CMK (cell line): Measurements from ENCODE around the gene SLC6A2.

ENCODE experiments used
- DNase-seq: peaks from one replicate; pipeline ENCODE4 v3.0.0-alpha.2; 2010; ENCODE audit warnings: low read depth

SLC6A2 gene

DNA sequence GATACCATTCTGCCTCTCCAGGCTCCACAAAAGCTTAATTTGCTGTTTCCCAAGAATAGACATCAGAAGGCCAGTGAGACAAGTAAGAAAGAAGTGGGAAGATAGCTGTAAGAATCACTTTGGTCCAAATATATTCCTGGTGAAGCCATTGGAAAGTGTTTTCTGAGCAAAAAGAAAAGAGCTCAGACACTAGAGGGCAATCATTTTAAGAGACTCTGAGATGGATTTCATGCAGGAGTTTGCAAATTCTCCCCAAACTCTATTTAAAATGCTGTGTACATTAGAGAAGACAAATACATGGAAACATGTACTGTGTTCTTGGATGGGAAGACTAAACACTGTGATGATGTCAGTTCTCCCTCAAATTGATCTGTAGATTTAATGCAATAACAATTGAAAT is 8.0 kb upstream of the SLC6A2 start:
- no peak for DNase-seq

DNA sequence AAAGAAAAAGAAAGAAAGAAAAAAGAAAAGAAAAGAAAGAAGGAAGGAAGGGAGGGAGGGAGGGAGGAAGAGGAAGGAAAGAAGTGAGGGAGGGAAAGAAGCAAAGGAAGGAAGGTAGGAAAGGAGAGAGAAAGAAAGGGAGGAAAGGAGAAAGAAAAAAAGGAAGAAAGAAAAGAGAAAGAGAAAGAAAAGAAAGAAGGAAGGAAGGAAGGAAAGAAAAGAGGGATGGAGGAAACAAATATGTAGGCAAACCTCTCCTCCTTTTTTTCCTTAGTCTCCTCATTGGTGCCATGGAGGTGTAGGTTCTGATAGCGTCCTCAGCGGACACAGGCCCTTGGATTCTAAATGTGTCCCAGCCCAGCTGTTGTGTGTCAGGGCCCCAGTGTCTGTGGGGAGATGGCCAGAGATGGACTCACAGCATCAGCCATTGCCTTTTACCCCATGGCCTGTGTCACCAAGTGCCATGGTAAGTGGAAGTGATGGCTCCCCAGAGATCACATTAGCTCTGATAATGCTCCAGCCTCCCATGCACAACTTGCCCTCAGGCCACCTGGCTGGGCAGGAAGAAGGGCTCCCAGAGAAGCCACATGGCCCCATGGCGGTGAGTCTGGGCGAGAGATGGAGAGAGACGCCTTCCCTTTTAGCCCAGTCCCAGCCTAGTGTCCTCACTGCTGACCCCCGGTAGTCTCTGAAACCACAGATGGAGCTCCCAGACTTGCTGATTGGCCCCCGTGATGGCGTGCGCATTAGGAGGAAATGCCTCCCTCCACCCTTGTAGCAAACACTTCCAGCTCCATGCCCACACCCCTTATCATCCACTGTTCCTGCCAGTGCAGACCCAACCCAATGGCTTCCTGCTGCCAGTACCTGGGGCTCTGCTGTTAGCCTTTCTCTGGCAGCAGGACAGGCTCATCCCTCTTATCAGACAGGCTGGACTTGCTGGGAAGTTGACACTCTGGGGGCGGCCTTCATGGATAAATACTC is 3.7 kb upstream of the SLC6A2 start:
- peak; percentile 53 for DNase-seq

DNA sequence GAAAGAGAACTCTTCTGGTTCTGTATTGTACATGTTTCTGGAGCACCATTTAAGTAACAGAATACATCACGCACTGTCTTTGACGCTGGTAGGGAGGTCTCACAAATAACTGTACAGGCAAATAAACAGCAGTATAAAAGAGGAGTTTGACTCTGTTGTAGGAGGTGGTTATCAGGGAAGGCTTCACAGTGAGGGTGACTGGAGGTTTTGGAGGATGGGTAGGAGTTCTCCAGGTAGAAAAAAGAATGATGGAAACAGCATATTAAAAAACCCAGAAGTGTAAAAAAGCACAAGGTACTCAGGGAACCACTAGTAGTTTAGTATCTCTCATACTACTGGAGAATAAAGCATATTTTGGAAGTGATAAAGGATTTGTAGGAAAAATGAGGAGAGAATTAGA is 2.7 kb upstream of the SLC6A2 start:
- no peak for DNase-seq

DNA sequence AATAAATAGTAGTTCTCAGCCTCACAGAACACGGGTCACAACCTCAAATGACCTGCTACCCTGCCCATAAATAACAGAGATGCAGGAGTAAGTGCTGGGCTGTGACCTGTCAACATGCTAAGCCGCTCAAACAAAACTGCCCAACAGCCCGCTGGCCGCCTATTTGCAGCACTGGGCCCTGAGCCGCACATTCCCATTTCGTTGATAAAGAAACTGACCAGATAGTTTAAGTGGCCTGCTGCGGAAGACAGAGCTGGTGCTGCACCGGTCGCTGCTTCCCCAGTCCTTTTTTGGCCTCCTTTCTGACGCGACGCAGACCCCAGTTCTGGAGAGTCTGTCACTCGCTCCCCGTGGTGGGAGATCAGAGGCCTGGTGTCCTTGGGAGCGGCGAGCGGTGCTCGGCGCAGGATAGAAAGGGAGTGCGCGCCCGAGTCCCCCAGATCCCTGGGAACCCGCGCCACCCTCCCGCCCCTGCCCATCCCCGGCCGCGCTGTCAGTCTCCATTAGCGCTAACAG is 349 bp upstream of the SLC6A2 start:
- DNase-seq, result no peak

DNA sequence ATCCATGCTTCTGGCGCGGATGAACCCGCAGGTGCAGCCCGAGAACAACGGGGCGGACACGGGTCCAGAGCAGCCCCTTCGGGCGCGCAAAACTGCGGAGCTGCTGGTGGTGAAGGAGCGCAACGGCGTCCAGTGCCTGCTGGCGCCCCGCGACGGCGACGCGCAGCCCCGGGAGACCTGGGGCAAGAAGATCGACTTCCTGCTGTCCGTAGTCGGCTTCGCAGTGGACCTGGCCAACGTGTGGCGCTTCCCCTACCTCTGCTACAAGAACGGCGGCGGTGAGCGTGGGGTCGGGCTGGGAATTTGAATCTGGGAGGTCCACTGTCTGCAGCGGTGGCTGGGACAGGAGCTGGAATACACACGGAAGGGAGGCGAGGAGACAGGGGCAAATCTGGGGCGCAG is 904 bp downstream of the SLC6A2 start:
- DNase-seq, result no peak

DNA sequence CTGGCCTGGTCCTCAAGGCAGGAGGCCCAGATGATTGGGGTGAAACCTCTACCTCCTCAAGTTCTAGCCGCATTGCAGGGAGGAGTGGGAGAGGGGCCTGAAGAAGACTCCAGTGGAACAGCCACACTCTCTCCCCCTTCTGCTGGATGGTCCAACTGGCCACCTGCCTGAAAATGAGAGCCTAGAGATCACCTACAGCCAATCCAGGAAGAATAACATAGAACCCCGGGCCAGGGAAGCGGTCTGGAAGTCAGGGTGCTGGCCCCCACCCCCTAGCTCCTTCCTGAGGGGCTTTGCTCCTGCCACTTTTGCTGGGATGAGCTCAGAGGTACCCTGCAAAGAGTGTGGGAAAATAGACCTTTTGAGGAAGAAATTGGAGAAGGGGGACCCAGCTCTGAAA is 1.8 kb downstream of the SLC6A2 start:
- DNase-seq, result no peak

DNA sequence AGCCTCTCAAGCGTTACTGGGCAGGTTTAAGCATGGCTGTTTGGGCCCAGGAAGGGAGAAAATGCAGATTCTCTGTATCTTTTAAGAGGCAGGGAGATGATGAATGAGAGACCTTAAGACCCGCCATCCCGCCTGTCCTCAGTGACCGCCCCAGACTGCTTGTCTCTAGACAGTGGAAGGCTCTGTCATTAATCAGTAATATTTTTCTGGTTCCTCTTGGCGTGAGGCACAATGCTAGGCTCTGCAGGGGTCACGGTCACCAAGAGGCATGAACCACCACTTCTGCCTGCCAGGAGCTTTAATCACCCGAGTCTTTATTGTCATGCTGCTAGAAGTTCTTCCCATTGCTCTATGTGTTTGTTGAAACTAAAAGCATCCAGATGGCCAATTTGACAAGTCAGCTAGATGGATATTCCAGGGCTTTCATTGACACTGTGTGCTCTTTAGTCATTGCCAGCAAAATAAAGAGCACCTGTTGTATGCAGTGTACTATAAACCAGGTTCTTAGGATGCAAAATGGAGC is 3.2 kb downstream of the SLC6A2 start:
- DNase-seq, result no peak

DNA sequence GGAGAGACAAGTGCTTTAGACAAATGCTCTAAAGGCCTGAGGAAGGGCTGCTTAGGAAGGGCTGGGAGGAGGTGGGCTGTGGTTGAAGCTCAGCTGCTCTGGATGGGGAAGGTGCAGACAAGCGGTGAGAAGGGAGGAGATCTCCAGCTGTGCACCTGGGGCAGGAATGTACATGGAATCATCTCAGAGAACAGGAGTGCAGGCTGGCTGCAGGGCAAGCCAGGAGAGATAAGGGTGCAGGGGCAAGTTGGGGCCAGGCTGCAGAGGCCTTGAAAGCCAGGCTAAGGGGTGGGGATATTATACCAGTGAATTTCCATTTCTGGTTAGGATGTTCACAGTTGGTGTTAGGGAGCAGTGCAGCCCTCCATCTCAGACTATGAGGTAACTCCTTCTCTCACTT is 4.2 kb downstream of the SLC6A2 start:
- no peak for DNase-seq

DNA sequence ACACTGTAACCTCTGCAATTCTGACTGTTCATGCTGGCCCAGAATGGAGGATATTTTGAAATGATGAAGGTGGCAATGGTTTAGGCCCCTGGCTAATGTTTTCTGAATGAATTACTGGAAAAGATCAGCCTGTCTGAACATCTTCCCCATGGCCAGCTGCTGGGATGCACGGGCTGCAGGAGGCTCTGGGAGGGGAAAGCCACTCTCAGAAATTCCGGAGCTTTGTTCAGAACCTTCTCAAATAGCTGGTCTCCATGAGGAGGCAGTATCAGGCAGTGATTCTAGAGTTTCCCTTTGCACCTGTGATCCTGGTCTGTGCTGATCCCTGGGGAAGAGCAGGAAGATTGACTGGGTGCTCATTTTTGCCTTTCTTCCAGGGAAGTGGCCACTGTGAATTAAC is 5.0 kb downstream of the SLC6A2 start:
- DNase-seq, result no peak

DNA sequence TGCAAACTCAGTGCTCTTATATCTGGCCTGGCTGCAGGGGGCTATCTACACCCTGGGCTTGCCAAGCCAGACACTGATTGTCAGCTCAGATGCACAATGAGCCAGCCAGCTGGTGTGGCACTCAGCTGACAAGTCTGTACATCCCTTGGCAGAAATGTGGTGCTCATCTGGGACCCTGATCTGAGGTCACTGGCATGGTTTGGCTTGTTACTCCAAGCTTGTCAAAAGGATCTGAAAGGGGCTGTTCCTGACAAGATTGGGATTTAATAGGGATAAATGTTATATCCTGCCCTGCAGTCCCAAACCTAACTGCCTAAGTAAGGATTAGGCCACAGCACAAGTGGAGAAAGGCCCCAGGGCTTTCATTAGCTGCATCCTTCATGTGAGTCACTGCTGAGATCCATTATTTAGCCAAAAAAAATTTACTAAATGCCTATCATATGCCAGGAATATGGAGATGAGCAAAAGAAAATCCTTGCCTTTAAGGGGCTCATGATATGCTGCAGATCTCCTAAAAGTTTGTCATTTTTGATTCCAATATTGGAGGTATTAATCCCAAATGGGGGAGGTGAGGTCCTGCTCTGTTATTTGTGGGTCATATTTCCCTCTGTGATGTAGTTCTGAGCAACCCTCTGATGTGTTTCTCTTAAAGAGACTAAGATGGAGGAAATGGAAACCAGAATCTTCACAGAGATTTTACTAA is 6.3 kb downstream of the SLC6A2 start:
- no peak for DNase-seq

DNA sequence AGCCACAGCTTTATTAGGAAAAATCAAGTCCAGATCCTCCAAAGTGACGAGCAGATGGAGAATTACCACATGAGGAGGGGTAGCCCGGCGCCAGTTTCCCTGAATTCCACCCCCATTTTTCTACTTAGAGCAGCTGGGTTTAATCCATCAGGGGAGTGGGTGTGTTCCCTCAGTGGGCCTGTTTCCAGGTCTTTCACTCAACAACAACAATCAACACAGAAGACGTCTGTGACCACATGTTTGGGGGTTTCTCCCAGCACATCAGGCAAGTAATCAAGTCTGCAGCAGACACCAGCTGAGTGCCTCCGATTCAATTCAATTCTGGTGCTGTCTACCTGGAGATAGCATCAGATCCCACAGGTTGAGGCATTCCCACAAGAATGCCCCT is 6.8 kb downstream of the SLC6A2 start:
- no peak for DNase-seq

DNA sequence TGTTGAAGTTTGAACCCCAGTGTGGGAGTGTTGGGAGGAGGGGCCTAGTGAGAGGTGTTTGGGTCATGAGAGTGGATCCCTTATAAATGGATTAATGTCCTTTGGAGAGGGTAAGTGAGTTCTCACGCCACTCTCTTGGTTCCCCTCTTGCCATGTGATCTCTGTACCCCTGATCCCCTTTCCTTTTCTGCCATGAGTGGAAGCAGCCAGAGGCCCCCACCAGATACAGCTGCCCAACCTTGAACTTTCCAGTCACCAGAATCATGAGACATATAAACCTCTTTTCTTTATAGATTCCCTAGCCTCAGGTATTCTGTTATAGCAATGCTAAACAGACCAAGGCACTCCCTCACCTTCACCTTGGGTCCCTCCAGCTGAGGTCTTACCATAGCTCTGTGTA is 7.4 kb downstream of the SLC6A2 start:
- no peak for DNase-seq

DNA sequence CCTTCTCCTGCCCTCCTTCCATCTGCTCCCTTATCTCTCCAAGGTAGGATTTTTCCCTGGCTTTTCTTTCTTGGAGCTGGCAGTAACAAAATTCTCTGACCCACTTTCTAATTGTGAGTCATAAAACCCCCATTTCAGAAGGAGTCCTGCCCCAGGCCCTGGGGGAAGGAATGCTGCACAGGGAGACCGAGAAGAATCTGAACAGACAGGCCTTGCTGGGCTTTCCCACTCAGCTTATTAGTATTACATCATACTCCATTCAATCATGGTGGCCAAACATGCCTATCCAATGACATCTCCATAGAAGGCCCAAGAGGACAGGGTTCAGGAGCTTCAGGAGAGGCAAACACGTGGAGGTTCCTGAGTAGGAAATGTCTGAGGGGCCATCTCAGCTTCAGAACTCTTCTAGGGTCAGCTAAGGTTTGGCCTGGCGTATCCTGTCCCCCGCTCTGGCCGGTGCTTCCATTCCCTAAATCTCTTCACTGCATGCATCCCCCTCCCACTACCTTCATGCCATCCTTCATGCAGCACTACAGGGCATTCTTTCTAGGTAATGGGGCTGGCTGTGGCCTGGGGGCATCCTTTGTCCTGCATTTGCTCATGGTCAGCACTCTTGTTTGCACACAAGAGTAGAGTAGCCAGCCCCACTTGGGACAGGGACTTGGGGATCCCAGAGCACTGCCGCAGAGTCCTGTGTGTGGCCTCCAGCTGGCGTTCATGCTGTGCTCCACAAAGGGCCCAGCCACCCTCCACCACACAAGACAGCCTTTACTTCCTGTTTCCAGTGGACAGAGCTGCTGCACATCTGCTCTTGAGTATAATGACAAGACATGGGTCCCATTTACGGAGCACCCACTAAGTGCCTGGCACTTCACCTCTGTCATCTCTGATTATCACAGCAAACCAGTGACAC is 8.2 kb downstream of the SLC6A2 start:
- DNase-seq, result no peak

DNA sequence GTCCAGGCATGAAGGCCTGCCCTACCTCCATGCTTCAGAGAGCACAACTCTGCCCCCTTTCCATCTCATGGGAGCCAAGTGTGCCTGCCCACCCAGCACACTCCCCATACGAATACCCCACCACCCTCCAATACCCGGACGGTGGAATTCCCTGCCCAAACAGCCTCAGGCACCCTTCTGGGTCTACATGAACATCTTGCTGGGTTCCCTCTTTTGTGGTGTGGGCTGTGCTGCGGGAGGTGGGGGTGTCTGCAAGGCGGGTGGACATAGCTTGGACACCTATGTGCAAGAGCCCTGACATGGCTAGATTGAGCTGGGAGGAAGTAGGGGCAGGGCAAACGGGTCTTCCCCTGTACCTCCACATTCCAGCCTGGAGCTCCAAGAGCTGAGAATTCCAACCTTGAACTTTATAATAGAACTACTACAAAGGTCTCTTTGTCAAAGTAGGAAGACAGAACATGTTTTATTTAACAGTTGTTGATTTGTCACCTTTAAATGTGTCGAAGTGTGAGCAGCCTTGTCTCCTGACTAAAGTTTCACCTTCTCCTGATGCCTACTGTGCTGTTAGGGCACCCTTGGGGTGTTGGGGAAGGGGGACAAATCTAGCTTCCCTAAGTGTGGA is 9.1 kb downstream of the SLC6A2 start:
- DNase-seq, result no peak

DNA sequence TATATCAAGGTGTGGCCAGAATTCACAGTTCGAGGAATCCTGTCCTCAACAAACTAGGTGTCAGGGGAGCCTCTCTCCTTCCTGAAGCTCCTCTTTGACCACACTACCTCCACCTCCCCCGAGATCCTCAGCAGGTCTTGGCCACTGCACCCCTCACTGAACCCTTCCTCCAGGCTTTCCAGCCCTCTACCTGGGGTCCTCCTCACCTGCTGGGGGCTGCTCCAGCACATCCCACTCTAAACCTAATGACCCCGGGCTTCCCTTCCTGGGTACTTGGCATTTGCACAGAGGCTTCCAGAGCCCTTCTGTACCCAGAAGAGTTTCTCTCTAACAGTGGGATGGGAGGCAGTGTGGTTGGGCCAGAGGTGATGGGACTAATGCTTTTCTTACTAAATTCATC is 9.7 kb downstream of the SLC6A2 start:
- no peak for DNase-seq

DNA sequence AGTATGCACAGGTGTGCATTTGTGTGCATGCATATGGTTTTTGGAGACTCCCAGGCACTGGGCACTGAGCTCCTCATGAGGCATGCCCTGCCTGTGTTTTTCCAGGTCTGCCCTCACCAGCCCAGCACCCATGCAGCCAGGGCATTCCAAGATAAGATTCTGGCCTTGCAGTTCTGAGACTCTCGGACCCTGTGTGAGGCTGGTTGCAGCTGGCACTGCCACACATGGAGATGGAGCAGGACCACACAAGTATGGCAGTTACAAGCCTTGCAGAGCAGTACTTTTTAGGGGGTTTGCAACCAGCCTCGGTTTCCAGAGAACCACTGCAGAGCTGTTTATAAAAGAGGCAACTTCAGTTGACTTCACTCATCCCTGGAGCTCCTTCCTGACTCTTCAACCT is 10.2 kb downstream of the SLC6A2 start:
- no peak for DNase-seq

DNA sequence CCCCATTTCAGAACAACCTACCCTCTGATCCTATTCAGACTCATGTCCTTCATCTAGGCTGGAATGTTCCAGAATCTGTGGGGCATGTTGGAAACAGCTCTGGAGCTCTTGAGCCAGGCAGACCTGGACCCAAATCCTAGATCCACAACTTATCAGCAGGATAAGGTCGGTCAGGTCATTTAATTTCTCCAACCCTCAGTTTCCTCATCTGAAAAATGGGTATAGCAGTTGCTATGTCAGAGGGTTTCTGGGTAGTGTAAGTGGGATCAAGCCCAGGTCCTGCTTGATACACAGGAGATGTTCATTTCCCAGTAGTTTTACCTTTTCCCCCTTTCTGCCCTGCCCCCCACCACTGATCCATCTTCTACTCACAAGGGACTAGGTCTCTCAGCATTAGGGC is 12.0 kb downstream of the SLC6A2 start:
- DNase-seq, result no peak

DNA sequence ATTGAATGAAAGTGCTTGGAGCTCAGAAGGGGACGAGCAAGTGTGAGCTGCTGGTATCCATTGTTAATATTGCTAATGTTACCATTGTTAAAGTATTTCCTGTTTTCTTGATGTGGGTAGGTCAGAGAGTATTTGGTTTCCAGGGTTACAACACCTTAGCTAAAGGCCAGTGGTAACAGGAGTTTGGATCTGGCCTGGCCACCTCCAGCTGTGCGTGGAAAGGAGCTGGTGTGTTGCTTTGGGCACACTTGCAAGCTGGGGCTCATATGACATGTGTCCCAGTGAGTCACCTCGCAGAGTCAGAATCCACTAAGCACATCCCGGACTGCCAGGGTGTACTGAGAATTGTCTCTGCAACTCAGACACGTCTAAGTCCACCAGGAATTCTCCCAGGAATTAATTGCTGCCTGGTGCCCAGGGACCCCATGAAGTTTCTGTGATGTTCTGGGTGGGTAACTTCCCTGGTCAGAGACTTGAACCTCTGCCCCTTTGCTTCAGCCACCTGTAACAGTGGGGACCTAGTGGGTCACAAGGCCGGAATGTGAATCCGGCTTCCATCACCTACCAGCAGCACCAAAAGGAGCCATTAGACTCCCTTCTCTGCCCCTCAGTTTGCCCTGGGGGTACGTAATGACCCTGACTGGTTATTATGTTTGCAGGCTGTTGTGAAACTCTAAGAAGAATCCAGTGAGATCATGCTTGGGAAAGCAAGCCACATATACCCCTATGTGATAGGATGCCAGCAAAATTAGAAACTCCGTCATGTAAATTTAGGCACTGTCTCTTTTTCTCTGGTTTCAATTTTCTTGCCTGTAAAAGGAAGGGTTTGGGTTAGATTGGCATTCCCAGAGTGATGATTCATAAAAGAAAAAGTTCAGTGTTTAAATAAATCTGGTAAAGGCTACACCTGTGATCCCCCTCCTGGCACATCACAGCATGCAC is 12.8 kb downstream of the SLC6A2 start:
- no peak for DNase-seq

DNA sequence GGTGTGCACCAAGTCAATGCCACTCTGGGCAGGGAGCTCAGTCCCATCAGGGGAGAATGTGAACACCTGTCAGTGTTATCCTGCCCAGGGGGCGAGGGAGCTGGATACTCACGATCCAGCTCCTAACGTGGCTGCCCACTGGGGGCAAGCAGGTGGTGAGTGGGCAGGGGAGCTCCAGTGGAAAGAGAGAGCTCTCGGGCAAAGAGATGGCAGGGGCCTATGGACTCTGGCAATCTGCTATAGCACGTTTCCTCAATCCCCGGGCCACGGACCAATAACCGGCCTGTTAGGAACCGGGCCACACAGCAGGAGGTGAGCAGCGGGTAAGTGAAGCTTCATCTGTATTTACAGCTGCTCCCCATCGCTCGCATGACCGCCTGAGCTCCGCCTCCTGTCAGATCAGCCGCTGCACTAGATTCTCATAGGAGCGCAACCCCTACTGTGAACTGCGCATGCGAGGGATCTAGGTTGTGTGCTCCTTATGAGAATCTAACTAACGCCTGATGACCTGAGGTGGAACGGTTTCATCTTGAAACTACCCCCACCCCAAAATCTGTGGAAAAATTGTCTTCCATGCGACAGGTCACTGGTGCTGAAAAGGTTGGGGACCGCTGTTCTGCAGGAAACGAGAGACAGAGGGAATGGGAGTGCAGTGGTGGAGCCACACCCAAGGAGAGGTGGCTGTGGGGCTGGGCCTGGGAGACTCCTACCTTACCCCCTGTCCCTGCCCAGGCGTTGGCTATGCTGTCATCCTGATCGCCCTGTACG is 15.6 kb downstream of the SLC6A2 start:
- DNase-seq, result no peak

DNA sequence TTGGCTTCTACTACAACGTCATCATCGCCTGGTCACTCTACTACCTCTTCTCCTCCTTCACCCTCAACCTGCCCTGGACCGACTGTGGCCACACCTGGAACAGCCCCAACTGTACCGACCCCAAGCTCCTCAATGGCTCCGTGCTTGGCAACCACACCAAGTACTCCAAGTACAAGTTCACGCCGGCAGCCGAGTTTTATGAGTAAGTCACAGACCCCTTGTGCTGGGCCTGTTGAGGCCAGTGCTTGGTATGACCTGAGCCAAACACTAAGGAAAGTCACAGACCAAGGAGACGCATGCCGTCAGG is 16.1 kb downstream of the SLC6A2 start:
- DNase-seq, result no peak
